HG03045 (cell line): ENCODE results near the gene WDFY3.

ENCODE experiments used
- ATAC-seq: cut with Tn5 transposase; IDR thresholded peaks from one replicate; pipeline ENCODE4 v1.9.1; 2021; ENCODE audit warnings: mild to moderate bottlenecking, moderate library complexity; ENCODE audit not compliant: unreplicated experiment

The WDFY3 gene

GRCh38 chr4:84914686-84915395 lies 51.6 kb downstream of the WDFY3 start:
- ATAC-seq = no peak

- no peak for ATAC-seq
These were observed 53.3 kb downstream of the WDFY3 start for GRCh38 chr4:84913176-84913575.

GRCh38 chr4:84912741-84913140 lies 53.7 kb downstream of the WDFY3 start:
- no peak for ATAC-seq

GRCh38 chr4:84908876-84909275 lies 57.6 kb downstream of the WDFY3 start:
- no peak for ATAC-seq

- no peak for ATAC-seq
These were observed 59.3 kb downstream of the WDFY3 start for GRCh38 chr4:84907145-84907544.

- no peak for ATAC-seq
These were observed 60.8 kb downstream of the WDFY3 start for GRCh38 chr4:84905646-84906045.

GRCh38 chr4:84901740-84902281 lies 64.7 kb downstream of the WDFY3 start:
- no peak for ATAC-seq

- ATAC-seq = no peak
These were observed 65.3 kb downstream of the WDFY3 start for GRCh38 chr4:84901173-84901572.

- ATAC-seq = no peak
These were observed 66.9 kb downstream of the WDFY3 start for GRCh38 chr4:84899616-84900015.

GRCh38 chr4:84897516-84897915 lies 69.0 kb downstream of the WDFY3 start:
- no peak for ATAC-seq

GRCh38 chr4:84895283-84895682 lies 71.2 kb downstream of the WDFY3 start:
- ATAC-seq = no peak

GRCh38 chr4:84894621-84895020 lies 71.9 kb downstream of the WDFY3 start:
- no peak for ATAC-seq

GRCh38 chr4:84892950-84893349 lies 73.5 kb downstream of the WDFY3 start:
- no peak for ATAC-seq

- ATAC-seq = no peak
These were observed 78.7 kb downstream of the WDFY3 start for GRCh38 chr4:84887824-84888223.

- no peak for ATAC-seq
These were observed 86.8 kb downstream of the WDFY3 start for GRCh38 chr4:84879651-84880200.

GRCh38 chr4:84878546-84878945 lies 87.9 kb downstream of the WDFY3 start:
- ATAC-seq = no peak

- ATAC-seq = no peak
These were observed 88.4 kb downstream of the WDFY3 start for GRCh38 chr4:84878090-84878489.

GRCh38 chr4:84877051-84877833 lies 89.2 kb downstream of the WDFY3 start:
- no peak for ATAC-seq

- no peak for ATAC-seq
These were observed 90.7 kb downstream of the WDFY3 start for GRCh38 chr4:84875636-84876371.

- ATAC-seq = no peak
These were observed 91.9 kb downstream of the WDFY3 start for GRCh38 chr4:84874619-84875018.
